GM23248 (cell line): Measurements from ENCODE around the gene CABP1. TPM values are rescaled to one million over a fixed set of nuclear protein-coding genes. Genes with fewer than 3 reads are reported as not detected.

Source experiments
- DNase-seq: peaks from one replicate; pipeline ENCODE4 v3.0.0-alpha.2; 2015
- H2AFZ ChIP-seq: fragments of 200-600 bp; sonication (generic); 2 replicates; pipeline ENCODE4 v1.6.1; 2016; ENCODE audit warnings: antibody characterized with exemption
- H3F3A ChIP-seq: fragments of 200-600 bp; sonication (generic); 2 replicates; pipeline ENCODE4 v1.6.1; 2016; ENCODE audit warnings: mild to moderate bottlenecking, antibody characterized with exemption, mixed run types; ENCODE audit not compliant: insufficient read depth
- H3K27ac ChIP-seq: fragments of 200-600 bp; sonication (generic); 2 replicates; pipeline ENCODE4 v1.5.1; 2016; ENCODE audit warnings: mild to moderate bottlenecking
- H3K27me3 ChIP-seq: fragments of 200-600 bp; sonication (generic); replicated peaks from 2 replicates; pipeline ENCODE4 v1.6.1; 2016; ENCODE audit warnings: mild to moderate bottlenecking; ENCODE audit not compliant: insufficient read depth
- H3K36me3 ChIP-seq: fragments of 200-600 bp; sonication (generic); 2 replicates; pipeline ENCODE4 v1.6.1; 2016; ENCODE audit warnings: low read depth, mild to moderate bottlenecking
- H3K4me1 ChIP-seq: fragments of 200-600 bp; sonication (generic); 2 replicates; pipeline ENCODE4 v1.6.1; 2016; ENCODE audit warnings: mild to moderate bottlenecking; ENCODE audit not compliant: insufficient read depth
- H3K4me2 ChIP-seq: fragments of 200-600 bp; sonication (generic); one replicate; pipeline ENCODE4 v1.6.1; 2016; ENCODE audit warnings: mild to moderate bottlenecking; ENCODE audit not compliant: unreplicated experiment
- H3K4me3 ChIP-seq: fragments of 200-600 bp; sonication (generic); 2 replicates; pipeline ENCODE4 v1.5.1; 2016; ENCODE audit warnings: mild to moderate bottlenecking
- H3K79me2 ChIP-seq: fragments of 200-600 bp; sonication (generic); 2 replicates; pipeline ENCODE4 v1.6.1; 2016; ENCODE audit warnings: mild to moderate bottlenecking; ENCODE audit not compliant: insufficient read depth
- H3K9ac ChIP-seq: fragments of 200-600 bp; sonication (generic); 2 replicates; pipeline ENCODE4 v1.6.1; 2016; ENCODE audit warnings: mild to moderate bottlenecking
- H3K9me2 ChIP-seq: fragments of 200-600 bp; sonication (generic); 2 replicates; pipeline ENCODE4 v1.6.1; 2016; ENCODE audit warnings: mixed run types, mild to moderate bottlenecking, moderate library complexity; ENCODE audit not compliant: insufficient read depth
- H3K9me3 ChIP-seq: fragments of 200-600 bp; sonication (generic); one replicate; pipeline ENCODE4 v1.6.1; 2017; ENCODE audit warnings: low read depth
- H4K20me1 ChIP-seq: fragments of 200-600 bp; sonication (generic); 2 replicates; pipeline ENCODE4 v1.6.0; 2016; ENCODE audit not compliant: insufficient read depth
- EZH2 ChIP-seq: fragments of 200-600 bp; sonication (generic); IDR thresholded peaks from 2 replicates; pipeline ENCODE4 v1.6.1; 2018; ENCODE audit warnings: antibody characterized with exemption, mild to moderate bottlenecking; ENCODE audit not compliant: insufficient read depth, poor library complexity, severe bottlenecking
- EZH2phosphoT487 ChIP-seq: fragments of 200-600 bp; sonication (generic); IDR thresholded peaks from 2 replicates; pipeline ENCODE4 v1.6.1; 2018; ENCODE audit warnings: antibody characterized with exemption, moderate library complexity, mild to moderate bottlenecking, low read depth; ENCODE audit not compliant: insufficient read depth
- WGBS, 2 experiments: methylation state at CpG; one replicate each; pipeline ENCODE4 v1.1.6; 2015 to 2017; ENCODE audit warnings: low lambda C conversion rate in 2 of 2, low coverage in 1 of 2; ENCODE audit errors: missing lambda C conversion rate in 2 of 2; 5-methylcytosine and 5-hydroxymethylcytosine counted together
- in situ Hi-C: fragments of 300-500 bp; cut with MboI; formaldehyde crosslinking; loops from 2 replicates; pipeline ENCODE4 v1.15.0; 2020
- polyA plus RNA-seq: library from polyadenylated mRNA; unstranded; fragments of >200 nt; fragmentation: Nextera tagmentation; extraction: Ambion mirVana; gene quantifications from 2 replicates; pipeline ENCODE4 v1.2.1, GENCODE V29; 2016
- total RNA-seq: library from RNA; depleted of rRNA; stranded (reverse); fragments of >200 nt; shearing (Covaris generic); gene quantifications from 2 replicates; pipeline ENCODE4 v1.2.3, GENCODE V29; 2014

The CABP1 gene
- total and polyA plus RNA-seq, 2 experiments from 2014 or later: not detected

- no peak for DNase-seq
- Histone ChIP-seq H3K9me3 (no peaks in the 10 kb centered on the region), H3K36me3 (no peaks in the 10 kb centered on the region), H3K27ac (no peak overlapping the region), H3K79me2 (no peaks in the 10 kb centered on the region), H4K20me1 (no peaks in the 10 kb centered on the region), H3K9ac (no peak overlapping the region), H3F3A (no peaks in the 10 kb centered on the region), H2AFZ (no peak overlapping the region), H3K4me1 (no peaks in the 10 kb centered on the region), H3K9me2 (no peaks in the 10 kb centered on the region), H3K4me2 (no peak overlapping the region), H3K27me3 (peaks cover 41% of the 10 kb centered on the region), H3K4me3 (no peak overlapping the region)
- in situ Hi-C loops: no loop called here
- WGBS, 2 experiments: 29 to 39% methylated on average over 7 to 8 of the region's 8 CpGs
- TF ChIP-seq EZH2phosphoT487 (no peak), EZH2 (no peak)
These were observed 21.3 kb upstream of the CABP1 start for GRCh38 chr12:120618954-120619615.

- H3K27me3 ChIP-seq: peaks cover 30% of the 10 kb centered on the region
- H3K4me3 ChIP-seq: no peak overlapping the region
- DNase-seq: no peak
- H3K27ac ChIP-seq: no peak overlapping the region
- H3K36me3 ChIP-seq: no peaks in the 10 kb centered on the region
- WGBS, 2 experiments: 59 to 83% methylated on average over 2 of the region's 2 CpGs
- no peaks in the 10 kb centered on the region for H3F3A ChIP-seq
- no peaks in the 10 kb centered on the region for H3K4me1 ChIP-seq
- no peaks in the 10 kb centered on the region for H3K79me2 ChIP-seq
- TF ChIP-seq EZH2 (no peak), EZH2phosphoT487 (no peak)
- no peak overlapping the region for H3K9ac ChIP-seq
- no peak overlapping the region for H2AFZ ChIP-seq
- H3K4me2 ChIP-seq: no peak overlapping the region
- no peaks in the 10 kb centered on the region for H3K9me2 ChIP-seq
- in situ Hi-C loops: no loop called here
- H3K9me3 ChIP-seq: no peaks in the 10 kb centered on the region
- no peaks in the 10 kb centered on the region for H4K20me1 ChIP-seq
These were observed 19.8 kb upstream of the CABP1 start for GRCh38 chr12:120620624-120621023.

- Histone ChIP-seq H3K27ac (no peak overlapping the region), H3F3A (no peaks in the 10 kb centered on the region), H3K36me3 (no peaks in the 10 kb centered on the region), H3K9me2 (no peaks in the 10 kb centered on the region), H3K9me3 (no peaks in the 10 kb centered on the region), H3K4me2 (no peak overlapping the region), H3K4me1 (no peaks in the 10 kb centered on the region), H3K27me3 (peaks cover 22% of the 10 kb centered on the region; the same call in 1 of the 2 replicates), H3K9ac (no peak overlapping the region), H4K20me1 (no peaks in the 10 kb centered on the region), H3K4me3 (no peak overlapping the region), H2AFZ (no peak overlapping the region), H3K79me2 (no peaks in the 10 kb centered on the region)
- in situ Hi-C loops: no loop called here
- 79 to 80% methylated on average over 25 to 26 of the region's 26 CpGs for WGBS, 2 experiments
- no peak for DNase-seq
- TF ChIP-seq EZH2phosphoT487: no peak
- no peak for TF ChIP-seq EZH2
These were observed 14.6 kb upstream of the CABP1 start for GRCh38 chr12:120625557-120626419.

- Histone ChIP-seq H3K4me2 (no peak overlapping the region), H3K9me3 (no peaks in the 10 kb centered on the region), H3K27ac (no peak overlapping the region), H3K9ac (no peak overlapping the region), H3K27me3 (peaks cover 25% of the 10 kb centered on the region; the same call in 1 of the 2 replicates), H3F3A (no peaks in the 10 kb centered on the region), H3K36me3 (no peaks in the 10 kb centered on the region), H3K79me2 (no peaks in the 10 kb centered on the region), H3K4me3 (no peak overlapping the region), H3K9me2 (no peaks in the 10 kb centered on the region), H3K4me1 (no peaks in the 10 kb centered on the region), H4K20me1 (no peaks in the 10 kb centered on the region), H2AFZ (no peak overlapping the region)
- DNase-seq: no peak
- in situ Hi-C loops: no loop called here
- no peak for TF ChIP-seq EZH2phosphoT487
- TF ChIP-seq EZH2: no peak
- WGBS, 2 experiments: 58 to 64% methylated on average over 4 of the region's 4 CpGs
These were observed 11.5 kb upstream of the CABP1 start for GRCh38 chr12:120628919-120629318.
